Measurements from ENCODE around the gene RCAN1. TPM values are rescaled to one million over a fixed set of nuclear protein-coding genes. Genes with fewer than 3 reads are reported as not detected.

RCAN1 gene
- total and polyA plus RNA-seq, 2 of the 13 experiments (the other 11 are each of a cell fraction or from before 2014, with no cell fraction given): 9.4 to 34.1 TPM

DNA sequence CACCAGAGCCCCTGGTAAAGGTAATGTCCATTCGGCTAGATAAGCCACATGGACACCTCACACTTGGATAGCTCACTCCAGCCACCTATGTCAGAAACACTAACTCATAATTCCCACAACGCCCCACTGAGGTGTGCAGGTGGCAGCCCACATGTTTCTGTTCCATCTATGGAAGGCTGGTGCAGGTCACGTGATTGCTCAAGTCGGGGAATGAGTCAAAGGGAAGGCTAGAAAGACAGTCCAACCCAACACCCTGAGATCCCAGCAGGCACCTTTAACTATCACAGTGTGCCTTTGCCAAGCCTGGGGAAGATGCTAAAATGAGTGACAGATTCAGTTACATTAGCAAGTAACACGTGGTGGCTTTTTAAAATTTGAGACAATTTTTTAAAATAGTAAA, 57.7 kb downstream of the RCAN1 start:
- Histone ChIP-seq H2AFZ (ENCODE audit: low read length) (no peak overlapping the region), H3K9me3 (ENCODE audit: low read length) (no peaks in the 10 kb centered on the region), H3K4me1 (ENCODE audit: insufficient read depth, low read length) (no peaks in the 10 kb centered on the region), H3K9ac (ENCODE audit: insufficient read depth, low read depth, low read length) (no peak overlapping the region), H3K36me3 (replicated peaks in 1 of 2; ENCODE audit: control insufficient read depth in 1 of 2, insufficient read depth in 2 of 2, low read length in 2 of 2) (no peaks in the 10 kb centered on the region), H4K20me1 (ENCODE audit: insufficient read depth, low read length) (no peaks in the 10 kb centered on the region), H3K27me3 (ENCODE audit: control insufficient read depth in 1 of 2, insufficient read depth in 2 of 2, low read length in 2 of 2) (no peaks in the 10 kb centered on the region), H3K4me3 (replicated peaks in 1 of 3; ENCODE audit: insufficient read depth in 1 of 3, low read depth in 2 of 3, low read length in 3 of 3) (no peak overlapping the region), H3K4me2 (ENCODE audit: low read depth, low read length) (no peak overlapping the region), H3K27ac (ENCODE audit: extremely low read length, insufficient read depth, low read length) (no peak overlapping the region), H3K79me2 (ENCODE audit: insufficient read depth, low read length) (no peaks in the 10 kb centered on the region)
- no peak for FAIRE-seq
- WGBS (ENCODE audit: low lambda C conversion rate): 76% methylated on average over 5 of the region's 5 CpGs
- DNase-seq (ENCODE audit: low spot score): no peak
- no peak for ATAC-seq
- POLR2A ChIA-PET: no interaction called here
- CTCF ChIA-PET (ENCODE audit: low intra/inter-chr PET ratio, low total read pairs): no interaction called here
- intact Hi-C loops (cut with micrococcal nuclease; ENCODE audit: unreplicated experiment): no loop called here
- BruUV-seq (replicated peaks): no TSS peak
- in situ Hi-C loops (cut with HindIII; ENCODE audit: extremely low pct_ligation_motif_present, low pct_unique_long_range_greater_than_20kb): no loop called here
- TF ChIP-seq, protein P1, sequence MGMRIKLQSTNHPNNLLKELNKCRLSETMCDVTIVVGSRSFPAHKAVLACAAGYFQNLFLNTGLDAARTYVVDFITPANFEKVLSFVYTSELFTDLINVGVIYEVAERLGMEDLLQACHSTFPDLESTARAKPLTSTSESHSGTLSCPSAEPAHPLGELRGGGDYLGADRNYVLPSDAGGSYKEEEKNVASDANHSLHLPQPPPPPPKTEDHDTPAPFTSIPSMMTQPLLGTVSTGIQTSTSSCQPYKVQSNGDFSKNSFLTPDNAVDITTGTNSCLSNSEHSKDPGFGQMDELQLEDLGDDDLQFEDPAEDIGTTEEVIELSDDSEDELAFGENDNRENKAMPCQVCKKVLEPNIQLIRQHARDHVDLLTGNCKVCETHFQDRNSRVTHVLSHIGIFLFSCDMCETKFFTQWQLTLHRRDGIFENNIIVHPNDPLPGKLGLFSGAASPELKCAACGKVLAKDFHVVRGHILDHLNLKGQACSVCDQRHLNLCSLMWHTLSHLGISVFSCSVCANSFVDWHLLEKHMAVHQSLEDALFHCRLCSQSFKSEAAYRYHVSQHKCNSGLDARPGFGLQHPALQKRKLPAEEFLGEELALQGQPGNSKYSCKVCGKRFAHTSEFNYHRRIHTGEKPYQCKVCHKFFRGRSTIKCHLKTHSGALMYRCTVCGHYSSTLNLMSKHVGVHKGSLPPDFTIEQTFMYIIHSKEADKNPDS (CRISPR knock-in tag; IDR thresholded peaks at IDR 0.05): no peak
- no peak for TF ChIP-seq REPIN1 (CRISPR knock-in tag; IDR thresholded peaks at IDR 0.05; ENCODE audit: borderline replicate concordance, low read depth)
- TF ChIP-seq, protein P2, sequence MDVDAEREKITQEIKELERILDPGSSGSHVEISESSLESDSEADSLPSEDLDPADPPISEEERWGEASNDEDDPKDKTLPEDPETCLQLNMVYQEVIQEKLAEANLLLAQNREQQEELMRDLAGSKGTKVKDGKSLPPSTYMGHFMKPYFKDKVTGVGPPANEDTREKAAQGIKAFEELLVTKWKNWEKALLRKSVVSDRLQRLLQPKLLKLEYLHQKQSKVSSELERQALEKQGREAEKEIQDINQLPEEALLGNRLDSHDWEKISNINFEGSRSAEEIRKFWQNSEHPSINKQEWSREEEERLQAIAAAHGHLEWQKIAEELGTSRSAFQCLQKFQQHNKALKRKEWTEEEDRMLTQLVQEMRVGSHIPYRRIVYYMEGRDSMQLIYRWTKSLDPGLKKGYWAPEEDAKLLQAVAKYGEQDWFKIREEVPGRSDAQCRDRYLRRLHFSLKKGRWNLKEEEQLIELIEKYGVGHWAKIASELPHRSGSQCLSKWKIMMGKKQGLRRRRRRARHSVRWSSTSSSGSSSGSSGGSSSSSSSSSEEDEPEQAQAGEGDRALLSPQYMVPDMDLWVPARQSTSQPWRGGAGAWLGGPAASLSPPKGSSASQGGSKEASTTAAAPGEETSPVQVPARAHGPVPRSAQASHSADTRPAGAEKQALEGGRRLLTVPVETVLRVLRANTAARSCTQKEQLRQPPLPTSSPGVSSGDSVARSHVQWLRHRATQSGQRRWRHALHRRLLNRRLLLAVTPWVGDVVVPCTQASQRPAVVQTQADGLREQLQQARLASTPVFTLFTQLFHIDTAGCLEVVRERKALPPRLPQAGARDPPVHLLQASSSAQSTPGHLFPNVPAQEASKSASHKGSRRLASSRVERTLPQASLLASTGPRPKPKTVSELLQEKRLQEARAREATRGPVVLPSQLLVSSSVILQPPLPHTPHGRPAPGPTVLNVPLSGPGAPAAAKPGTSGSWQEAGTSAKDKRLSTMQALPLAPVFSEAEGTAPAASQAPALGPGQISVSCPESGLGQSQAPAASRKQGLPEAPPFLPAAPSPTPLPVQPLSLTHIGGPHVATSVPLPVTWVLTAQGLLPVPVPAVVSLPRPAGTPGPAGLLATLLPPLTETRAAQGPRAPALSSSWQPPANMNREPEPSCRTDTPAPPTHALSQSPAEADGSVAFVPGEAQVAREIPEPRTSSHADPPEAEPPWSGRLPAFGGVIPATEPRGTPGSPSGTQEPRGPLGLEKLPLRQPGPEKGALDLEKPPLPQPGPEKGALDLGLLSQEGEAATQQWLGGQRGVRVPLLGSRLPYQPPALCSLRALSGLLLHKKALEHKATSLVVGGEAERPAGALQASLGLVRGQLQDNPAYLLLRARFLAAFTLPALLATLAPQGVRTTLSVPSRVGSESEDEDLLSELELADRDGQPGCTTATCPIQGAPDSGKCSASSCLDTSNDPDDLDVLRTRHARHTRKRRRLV (CRISPR knock-in tag; IDR thresholded peaks at IDR 0.05): no peak
- TF ChIP-seq, protein P3, sequence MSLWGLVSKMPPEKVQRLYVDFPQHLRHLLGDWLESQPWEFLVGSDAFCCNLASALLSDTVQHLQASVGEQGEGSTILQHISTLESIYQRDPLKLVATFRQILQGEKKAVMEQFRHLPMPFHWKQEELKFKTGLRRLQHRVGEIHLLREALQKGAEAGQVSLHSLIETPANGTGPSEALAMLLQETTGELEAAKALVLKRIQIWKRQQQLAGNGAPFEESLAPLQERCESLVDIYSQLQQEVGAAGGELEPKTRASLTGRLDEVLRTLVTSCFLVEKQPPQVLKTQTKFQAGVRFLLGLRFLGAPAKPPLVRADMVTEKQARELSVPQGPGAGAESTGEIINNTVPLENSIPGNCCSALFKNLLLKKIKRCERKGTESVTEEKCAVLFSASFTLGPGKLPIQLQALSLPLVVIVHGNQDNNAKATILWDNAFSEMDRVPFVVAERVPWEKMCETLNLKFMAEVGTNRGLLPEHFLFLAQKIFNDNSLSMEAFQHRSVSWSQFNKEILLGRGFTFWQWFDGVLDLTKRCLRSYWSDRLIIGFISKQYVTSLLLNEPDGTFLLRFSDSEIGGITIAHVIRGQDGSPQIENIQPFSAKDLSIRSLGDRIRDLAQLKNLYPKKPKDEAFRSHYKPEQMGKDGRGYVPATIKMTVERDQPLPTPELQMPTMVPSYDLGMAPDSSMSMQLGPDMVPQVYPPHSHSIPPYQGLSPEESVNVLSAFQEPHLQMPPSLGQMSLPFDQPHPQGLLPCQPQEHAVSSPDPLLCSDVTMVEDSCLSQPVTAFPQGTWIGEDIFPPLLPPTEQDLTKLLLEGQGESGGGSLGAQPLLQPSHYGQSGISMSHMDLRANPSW (CRISPR knock-in tag; IDR thresholded peaks at IDR 0.05; ENCODE audit: borderline replicate concordance): no peak
- no peak for TF ChIP-seq NFYC (CRISPR knock-in tag; IDR thresholded peaks at IDR 0.05)
- no peak for TF ChIP-seq TSC22D2 (CRISPR knock-in tag; IDR thresholded peaks at IDR 0.05; ENCODE audit: borderline replicate concordance)
- TF ChIP-seq SSRP1 (CRISPR knock-in tag; IDR thresholded peaks at IDR 0.05): no peak
- no peak for TF ChIP-seq ZFP36L1 (CRISPR knock-in tag; IDR thresholded peaks at IDR 0.05)
- no peak for TF ChIP-seq SAFB2 (CRISPR knock-in tag; IDR thresholded peaks at IDR 0.05; ENCODE audit: borderline replicate concordance, low read depth)
- TF ChIP-seq CREB1 (IDR thresholded peaks at IDR 0.05): no peak
- no peak for TF ChIP-seq CREB1 (CRISPR knock-in tag; IDR thresholded peaks at IDR 0.05)
- TF ChIP-seq, protein P4, sequence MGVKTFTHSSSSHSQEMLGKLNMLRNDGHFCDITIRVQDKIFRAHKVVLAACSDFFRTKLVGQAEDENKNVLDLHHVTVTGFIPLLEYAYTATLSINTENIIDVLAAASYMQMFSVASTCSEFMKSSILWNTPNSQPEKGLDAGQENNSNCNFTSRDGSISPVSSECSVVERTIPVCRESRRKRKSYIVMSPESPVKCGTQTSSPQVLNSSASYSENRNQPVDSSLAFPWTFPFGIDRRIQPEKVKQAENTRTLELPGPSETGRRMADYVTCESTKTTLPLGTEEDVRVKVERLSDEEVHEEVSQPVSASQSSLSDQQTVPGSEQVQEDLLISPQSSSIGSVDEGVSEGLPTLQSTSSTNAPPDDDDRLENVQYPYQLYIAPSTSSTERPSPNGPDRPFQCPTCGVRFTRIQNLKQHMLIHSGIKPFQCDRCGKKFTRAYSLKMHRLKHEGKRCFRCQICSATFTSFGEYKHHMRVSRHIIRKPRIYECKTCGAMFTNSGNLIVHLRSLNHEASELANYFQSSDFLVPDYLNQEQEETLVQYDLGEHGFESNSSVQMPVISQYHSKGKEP (CRISPR knock-in tag; IDR thresholded peaks at IDR 0.05): no peak
- no peak for TF ChIP-seq MTA1 (CRISPR knock-in tag; IDR thresholded peaks at IDR 0.05; ENCODE audit: borderline replicate concordance)
- TF ChIP-seq ZNF33B (CRISPR knock-in tag; IDR thresholded peaks at IDR 0.05): no peak
- TF ChIP-seq ZNF792 (CRISPR knock-in tag; IDR thresholded peaks at IDR 0.05): no peak

Measured in HepG2 (cell line).